CMK (cell line): ENCODE measurements around the gene KCTD2.
"Not testable (repeated sequence)": the region's sequence is repeated elsewhere in the genome, so short reads cannot be mapped to it uniquely, and the experiment has no call there.

Experiments used
- DNase-seq: peaks from one replicate; pipeline ENCODE4 v3.0.0-alpha.2; 2010; ENCODE audit warnings: low read depth

The KCTD2 gene

DNA sequence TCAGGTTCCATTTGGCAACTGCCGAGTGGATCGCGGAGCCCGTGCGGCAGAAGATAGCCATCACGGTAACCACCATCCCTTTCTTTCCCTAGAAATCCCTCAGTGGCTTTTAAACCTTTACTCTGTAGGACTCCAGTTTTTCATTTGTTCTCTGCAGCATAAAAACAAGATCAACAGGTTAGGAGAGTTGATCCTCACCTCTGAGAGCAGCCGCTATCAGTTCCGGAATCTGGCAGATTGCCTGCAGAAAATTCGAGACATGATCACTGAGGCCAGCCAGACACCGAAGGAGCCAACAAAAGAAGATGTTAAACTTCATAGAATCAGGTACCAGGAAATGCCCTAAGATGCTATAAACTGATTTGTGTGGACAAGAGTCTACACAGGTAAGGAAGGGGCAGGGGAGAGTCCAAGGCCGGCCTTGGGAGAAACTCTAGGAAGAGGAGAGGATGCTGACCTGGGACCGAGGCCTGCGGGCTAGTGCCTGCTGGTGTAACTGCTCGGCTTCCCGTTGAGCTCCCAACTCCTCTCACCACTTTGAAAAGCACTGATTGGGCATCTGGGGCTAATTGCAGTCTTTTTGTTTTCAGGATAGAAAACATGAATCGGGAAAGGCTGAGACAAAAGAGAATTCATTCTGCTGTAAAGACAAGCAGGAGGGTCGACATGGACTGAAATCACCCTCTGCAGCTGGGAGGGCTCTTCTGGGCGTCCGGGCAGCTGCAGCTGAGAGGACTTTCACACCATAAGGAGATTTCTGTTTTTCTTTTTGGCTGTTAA is 26.5 kb upstream of the KCTD2 start:
- DNase-seq, result no peak

DNA sequence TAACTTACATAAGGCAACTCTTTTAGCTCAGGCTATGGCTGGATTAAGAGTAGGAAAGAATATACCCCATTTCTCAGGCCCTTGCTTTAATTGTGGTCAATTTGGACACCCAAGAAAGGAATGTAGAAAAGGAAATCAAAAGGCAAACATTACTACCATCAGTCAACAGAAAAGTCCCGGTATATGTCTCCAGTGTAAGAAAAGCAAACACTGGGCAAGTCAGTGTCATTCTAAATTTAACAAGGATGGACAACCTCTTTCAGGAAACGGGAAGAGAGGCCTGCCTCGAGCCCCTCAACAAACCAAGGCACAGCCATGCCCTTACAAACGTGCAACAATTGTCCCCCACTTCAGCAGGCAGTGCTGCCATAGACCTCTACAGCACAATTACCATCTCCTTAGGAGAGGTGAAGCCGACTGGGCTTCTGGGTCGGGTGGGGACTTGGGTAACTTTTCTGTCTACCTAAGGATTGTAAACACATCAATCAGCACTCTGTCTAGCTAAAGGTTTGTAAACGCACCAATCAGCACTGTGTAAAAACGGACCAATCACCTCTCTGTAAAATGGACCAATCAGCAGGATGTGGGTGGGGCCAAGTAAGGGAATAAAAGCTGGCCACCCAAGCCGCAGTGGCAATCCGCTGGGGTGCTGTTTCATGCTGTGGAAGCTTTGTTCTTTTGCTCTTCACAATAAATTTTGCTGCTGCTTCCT is 22.2 kb upstream of the KCTD2 start:
- no peak for DNase-seq

DNA sequence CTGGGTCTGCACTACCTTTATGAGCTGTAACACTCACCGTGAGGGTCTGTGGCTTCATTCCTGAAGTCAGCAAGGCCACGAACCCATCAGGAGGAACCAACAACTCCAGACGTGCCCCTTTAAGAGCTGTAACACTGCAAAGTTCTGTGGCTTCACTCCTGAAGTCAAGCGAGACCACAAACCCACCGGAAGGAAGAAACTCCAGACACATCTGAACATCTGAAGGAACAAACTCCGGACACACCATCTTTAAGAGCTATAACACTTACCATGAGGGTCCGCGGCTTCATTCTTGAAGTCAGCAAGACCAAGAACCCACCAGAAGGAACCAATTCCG is 21.7 kb upstream of the KCTD2 start:
- not testable (repeated sequence) for DNase-seq

DNA sequence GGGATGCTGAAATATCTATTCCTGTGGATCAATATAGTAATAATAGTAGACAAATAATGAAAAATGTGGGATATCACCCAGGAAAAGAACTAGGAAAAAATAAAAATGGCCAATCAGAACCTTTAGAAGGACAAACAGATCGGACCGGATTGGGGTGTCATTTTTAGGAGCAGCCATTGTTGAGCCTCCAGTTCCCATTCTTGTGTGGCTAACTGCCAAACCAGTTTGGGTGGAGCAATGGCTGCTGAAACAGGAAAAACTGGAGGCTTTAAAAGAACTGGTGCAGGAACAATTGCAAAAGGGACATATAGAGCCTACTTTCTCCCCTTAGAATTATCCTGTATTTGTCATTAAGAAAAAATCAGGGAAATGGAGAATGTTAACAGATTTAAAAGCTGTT is 20.4 kb upstream of the KCTD2 start:
- DNase-seq, result not testable (repeated sequence)

- no peak for DNase-seq
Observed at GRCh38 chr17:75030161-75030560, 16.9 kb upstream of the KCTD2 start.

- DNase-seq, result no peak
Observed at GRCh38 chr17:75031972-75032719, 14.9 kb upstream of the KCTD2 start.

GRCh38 chr17:75032720-75033280 is 14.2 kb upstream of the KCTD2 start:
- no peak for DNase-seq

- DNase-seq, result peak; percentile 83
Observed at GRCh38 chr17:75033346-75034235, 13.4 kb upstream of the KCTD2 start.

- peak; percentile 74 for DNase-seq
Observed at GRCh38 chr17:75034236-75034908, 12.7 kb upstream of the KCTD2 start.

DNA sequence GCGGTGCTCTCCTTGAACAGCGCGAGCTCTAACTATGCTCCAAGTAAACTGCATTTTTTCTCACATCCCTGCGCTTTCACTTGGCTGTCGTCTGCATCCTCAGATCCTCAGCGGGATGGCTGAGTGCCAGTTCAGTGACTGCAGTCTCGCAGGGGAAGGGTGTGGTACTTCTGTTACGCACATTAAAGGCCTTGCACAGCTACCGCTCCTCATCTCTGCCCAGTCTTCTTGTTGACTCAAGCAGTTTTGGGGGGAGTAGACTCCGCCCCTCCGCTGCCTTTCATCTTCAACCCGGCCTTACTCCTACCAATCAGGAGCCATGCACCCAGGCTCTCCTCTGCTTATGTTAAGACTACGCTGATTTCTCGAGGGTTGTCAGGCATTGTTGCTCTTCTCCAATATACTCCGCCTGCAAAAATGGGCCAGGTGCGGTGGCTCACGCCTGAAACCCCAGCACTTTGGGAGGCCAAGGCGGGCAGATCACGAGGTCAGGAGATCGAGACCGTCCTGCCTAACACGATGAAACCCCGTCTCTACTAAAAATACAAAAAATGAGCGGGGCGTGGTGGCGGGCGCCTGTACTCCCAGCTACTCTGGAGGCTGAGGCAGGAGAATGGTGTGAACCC is 10.3 kb upstream of the KCTD2 start:
- DNase-seq, result peak; percentile 75

DNA sequence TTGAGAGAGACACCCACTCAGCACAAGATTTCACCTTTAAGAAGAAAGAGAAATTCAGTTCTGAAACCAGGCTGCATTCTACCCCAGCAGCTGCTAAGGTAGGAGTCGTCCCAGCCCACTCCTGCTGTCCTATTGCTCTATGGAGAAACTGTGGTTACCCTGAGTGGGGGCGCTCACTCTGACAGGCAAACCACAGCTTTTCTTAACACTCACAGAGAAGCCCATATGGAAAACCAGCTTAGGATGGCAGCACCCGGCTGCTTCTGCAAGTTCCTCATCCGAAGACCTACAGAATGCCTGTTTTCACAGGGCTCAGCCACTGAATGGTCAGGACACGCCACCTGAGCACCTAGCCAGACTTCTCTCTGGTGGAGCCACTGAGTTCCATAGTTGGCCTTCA is 7.8 kb upstream of the KCTD2 start:
- DNase-seq, result no peak

- DNase-seq, result no peak
Observed at GRCh38 chr17:75041656-75042280, 5.3 kb upstream of the KCTD2 start.

GRCh38 chr17:75043789-75044188 is 3.2 kb upstream of the KCTD2 start:
- not testable (repeated sequence) for DNase-seq

DNA sequence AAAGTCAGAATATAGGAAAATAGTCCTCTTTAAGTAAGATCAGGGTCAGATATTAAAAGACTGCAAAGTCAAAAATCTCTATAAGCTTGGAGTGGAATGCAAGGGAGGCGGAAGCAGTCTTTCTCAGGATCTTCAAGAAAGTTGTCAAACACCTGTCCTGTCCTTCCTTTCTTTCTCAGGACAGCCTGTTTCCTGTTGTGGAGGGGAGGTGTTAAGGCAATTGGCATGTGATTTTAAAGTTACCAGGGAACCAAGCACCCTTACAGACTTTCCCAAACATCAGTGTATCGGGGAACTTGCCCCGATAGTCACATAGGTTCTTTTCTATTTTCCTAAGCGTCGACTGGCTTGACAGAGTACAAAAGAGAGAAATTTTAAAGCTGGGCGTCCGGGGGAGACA is 2.3 kb upstream of the KCTD2 start:
- no peak for DNase-seq

GRCh38 chr17:75045946-75046406 is 1.0 kb upstream of the KCTD2 start:
- not testable (repeated sequence) for DNase-seq

DNA sequence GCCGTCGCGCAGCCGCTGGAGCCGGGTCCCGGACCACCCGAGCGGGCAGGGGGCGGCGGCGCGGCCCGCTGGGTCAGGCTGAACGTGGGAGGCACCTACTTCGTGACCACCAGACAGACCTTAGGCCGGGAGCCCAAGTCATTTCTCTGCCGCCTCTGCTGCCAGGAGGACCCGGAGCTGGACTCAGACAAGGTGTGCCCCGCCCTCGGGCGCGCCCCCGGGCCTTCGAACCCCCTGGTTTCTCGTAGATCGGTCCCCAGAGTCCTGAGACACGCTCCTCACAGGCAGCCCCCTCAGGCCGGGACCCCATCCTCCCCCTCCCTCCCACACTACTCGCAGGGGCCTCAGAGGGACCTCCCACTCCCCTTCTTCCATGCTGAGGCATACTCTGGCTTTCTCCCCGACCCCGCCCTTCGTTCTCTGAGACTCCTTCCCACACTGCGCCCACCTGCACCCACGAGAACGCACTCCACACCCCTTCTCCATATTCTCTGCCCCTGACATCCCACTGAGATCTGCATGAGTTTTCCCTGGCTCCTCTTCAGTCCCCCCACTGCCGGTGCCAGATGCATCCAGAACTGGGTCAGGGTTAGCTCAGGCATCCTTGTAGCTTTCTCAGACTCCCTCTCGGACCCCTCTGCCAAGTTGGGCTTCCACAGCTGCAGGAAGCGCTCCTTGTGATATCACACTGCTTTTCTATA is 523 bp downstream of the KCTD2 start:
- DNase-seq, result no peak

DNA sequence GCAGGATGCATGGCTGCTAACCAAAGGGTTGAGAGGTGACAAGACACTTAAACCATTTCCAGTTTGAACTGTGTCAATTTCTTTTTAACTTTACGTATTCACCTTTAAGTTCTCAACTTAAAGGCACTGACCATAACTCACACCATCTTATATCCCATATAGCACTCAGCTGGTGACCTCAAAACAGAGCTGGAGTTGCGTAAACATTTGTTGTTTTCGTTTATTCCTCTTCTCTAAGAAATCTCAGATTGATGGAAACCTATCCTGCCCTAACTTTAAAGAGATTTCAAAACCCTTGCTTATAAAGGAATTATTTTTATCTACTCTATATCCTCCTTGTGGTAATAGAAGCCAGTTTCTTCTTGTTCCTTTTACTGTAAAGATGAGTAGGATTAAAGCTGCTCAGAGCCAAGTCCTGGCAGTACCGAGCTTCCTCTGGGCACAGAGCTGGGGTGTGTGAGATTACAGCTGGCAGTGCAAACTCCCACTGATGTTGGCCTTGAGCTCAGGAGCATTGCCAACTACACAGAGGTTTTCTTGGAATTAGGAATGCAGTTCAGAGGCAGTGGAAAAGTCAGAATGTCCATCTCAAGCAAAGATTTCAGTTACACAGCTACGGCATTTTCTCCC is 1.3 kb downstream of the KCTD2 start:
- no peak for DNase-seq

DNA sequence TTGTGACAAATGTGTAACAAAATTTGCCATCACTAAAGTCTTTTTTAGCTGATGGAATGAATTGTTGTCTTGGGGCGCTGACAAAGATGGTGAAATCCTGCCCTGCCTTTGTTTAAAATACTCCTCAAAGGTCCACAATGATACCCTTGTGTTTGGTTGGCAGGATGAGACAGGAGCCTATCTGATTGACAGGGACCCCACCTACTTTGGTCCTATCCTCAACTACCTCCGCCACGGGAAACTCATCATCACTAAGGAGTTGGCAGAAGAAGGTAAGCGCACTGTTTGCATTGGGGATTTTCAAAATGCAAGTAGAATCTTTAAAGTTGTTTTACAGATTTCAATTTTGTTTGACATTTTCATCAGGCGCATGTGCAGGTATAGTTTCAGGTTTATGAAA is 2.0 kb downstream of the KCTD2 start:
- DNase-seq, result no peak

GRCh38 chr17:75049706-75050105 is 2.7 kb downstream of the KCTD2 start:
- no peak for DNase-seq
